AG09319 (cell line): ENCODE data around the gene SLC16A5.

Experiments
- DNase-seq: peaks from one replicate; pipeline ENCODE4 v3.0.0-alpha.2; 2010; ENCODE audit warnings: low read depth; ENCODE audit errors: extremely low read depth
- CTCF ChIP-seq: IDR thresholded peaks from 2 replicates; pipeline ENCODE4 v1.5.1; 2011; ENCODE audit warnings: low read depth, mild to moderate bottlenecking, inconsistent platforms, low read length, moderate library complexity

SLC16A5 gene

GRCh38 chr17:75060434-75061054, 27.2 kb upstream of the SLC16A5 start:
- no peak for DNase-seq
- no peak for TF ChIP-seq CTCF

- TF ChIP-seq CTCF = no peak
- DNase-seq = no peak
Observed at GRCh38 chr17:75061055-75061438, 26.7 kb upstream of the SLC16A5 start.

DNA sequence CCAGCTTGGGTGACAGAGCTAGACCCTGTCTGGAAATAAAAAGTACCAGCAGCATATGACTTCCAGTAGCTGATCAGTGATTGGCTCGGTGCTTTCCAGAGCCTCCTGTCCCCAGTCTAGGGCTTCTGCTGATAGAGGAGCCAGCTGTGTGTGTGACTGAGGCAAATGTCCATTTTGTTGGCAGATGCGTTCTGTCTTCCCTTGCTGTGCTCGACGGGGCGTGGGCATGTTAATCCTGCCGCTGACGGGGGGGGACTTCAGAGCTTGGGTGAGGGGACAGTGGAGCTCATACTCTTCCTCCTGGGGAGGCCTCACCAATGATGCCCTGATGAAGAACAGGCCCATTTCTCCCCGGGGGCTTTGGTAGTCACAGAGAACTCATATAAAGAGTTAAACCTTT, 26.1 kb upstream of the SLC16A5 start:
- TF ChIP-seq CTCF = no peak
- no peak for DNase-seq

DNA sequence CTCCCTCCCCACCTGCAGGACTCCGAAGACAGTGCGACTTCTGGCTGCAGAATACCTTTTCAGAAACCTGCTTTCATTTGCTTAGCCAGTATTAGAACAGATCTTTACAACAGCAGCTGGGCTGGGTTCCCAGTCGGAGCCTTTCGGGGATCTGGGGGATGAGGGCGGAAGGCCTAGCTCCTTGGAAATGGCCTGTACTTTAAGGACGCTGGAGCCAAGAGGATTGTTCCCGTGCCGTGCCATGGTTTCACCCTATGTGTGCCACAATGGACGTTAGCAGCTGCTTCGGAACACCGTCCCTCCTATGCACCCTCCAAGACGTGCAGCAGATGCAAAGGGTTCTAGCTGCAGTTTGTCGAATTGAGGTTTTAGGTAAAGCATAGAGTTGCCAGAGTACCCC, 24.6 kb upstream of the SLC16A5 start:
- TF ChIP-seq CTCF = no peak
- no peak for DNase-seq

GRCh38 chr17:75063626-75064025, 24.1 kb upstream of the SLC16A5 start:
- DNase-seq = no peak
- no peak for TF ChIP-seq CTCF

DNA sequence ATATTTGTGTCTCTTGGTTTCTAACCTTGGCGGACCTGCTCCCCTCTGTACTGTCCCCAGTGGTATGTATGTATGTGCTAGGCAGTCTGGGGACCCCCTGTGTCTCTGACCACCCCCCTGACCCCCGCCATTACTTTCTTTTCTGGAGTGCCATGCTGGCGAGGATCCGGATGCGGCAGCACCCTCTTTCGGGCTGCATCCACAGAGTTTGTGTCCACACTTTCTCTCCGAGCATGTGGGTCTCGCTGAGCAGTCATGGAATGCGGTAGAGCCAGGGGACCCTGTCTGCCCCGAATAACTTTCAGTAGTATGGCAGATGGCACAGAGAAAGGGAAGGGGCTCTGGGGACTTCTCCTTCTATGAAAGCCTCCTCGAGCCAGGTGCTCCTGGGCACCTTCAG, 23.7 kb upstream of the SLC16A5 start:
- no peak for DNase-seq
- no peak for TF ChIP-seq CTCF

DNA sequence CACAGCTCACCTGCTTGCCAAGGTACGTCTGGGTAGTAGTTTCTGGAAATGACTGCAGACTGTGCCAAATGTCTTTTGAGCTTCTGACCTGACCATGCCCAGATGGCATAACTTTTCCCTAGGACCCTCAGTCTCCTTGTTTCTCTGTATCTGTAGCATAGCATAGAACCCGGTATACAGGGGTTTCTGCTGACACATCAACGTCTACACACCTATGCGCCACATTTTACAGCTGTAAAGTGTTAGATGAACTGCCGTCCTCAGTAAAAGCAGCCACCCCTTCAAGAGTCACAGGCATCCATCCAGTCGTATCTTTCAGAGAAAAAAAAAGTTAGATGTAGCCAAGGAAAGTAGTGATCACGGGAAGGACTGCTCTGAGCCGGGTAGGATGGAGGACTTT, 23.3 kb upstream of the SLC16A5 start:
- no peak for DNase-seq
- no peak for TF ChIP-seq CTCF
